HL-60 (cell line): Measurements from ENCODE around the gene TCL1B.
"Not testable (repeated sequence)": the region's sequence is repeated elsewhere in the genome, so short reads cannot be mapped to it uniquely, and the experiment has no call there.

Experiments used
- DNase-seq, 2 experiments: peaks; one replicate each; pipeline ENCODE4 v3.0.0-alpha.2; 2010 to 2020; ENCODE audit warnings: low read depth in 1 of 2, low spot score in 1 of 2
- H3K27ac ChIP-seq: fragments of 250-450 bp; sonication (Bioruptor Pico); replicated peaks from 2 replicates; pipeline ENCODE4 v1.5.1; 2020; ENCODE audit warnings: mild to moderate bottlenecking, moderate library complexity
- H3K27me3 ChIP-seq: fragments of 250-450 bp; sonication (Bioruptor Pico); 2 replicates; pipeline ENCODE4 v1.5.1; 2021; ENCODE audit warnings: mild to moderate bottlenecking, moderate library complexity; ENCODE audit not compliant: insufficient read depth, poor library complexity, severe bottlenecking
- H3K4me3 ChIP-seq: replicated peaks from 2 replicates; pipeline ENCODE4 v1.5.1; 2011; ENCODE audit warnings: mild to moderate bottlenecking, control low read depth, low read length; ENCODE audit not compliant: insufficient read depth
- GABPA ChIP-seq: IDR thresholded peaks from 2 replicates; pipeline ENCODE4 v1.6.1; 2012; ENCODE audit warnings: low read depth
- POLR2AphosphoS5 ChIP-seq: IDR thresholded peaks from 2 replicates; pipeline ENCODE4 v1.6.1; 2012; ENCODE audit warnings: low read depth
- SPI1 ChIP-seq: IDR thresholded peaks from 2 replicates; pipeline ENCODE4 v1.6.1; 2012; ENCODE audit warnings: low read depth, mild to moderate bottlenecking, borderline replicate concordance
- TF ChIP-seq, protein P1 (sequence below): IDR thresholded peaks from one replicate; pipeline ENCODE4 v1.5.1; 2011; ENCODE audit warnings: low read length, control low read depth, inconsistent platforms; ENCODE audit not compliant: insufficient read depth
- TF ChIP-seq, protein P2 (sequence below): IDR thresholded peaks from 2 replicates; pipeline ENCODE4 v1.6.1; 2012; ENCODE audit warnings: low read depth; ENCODE audit not compliant: insufficient replicate concordance

TCL1B gene

DNA sequence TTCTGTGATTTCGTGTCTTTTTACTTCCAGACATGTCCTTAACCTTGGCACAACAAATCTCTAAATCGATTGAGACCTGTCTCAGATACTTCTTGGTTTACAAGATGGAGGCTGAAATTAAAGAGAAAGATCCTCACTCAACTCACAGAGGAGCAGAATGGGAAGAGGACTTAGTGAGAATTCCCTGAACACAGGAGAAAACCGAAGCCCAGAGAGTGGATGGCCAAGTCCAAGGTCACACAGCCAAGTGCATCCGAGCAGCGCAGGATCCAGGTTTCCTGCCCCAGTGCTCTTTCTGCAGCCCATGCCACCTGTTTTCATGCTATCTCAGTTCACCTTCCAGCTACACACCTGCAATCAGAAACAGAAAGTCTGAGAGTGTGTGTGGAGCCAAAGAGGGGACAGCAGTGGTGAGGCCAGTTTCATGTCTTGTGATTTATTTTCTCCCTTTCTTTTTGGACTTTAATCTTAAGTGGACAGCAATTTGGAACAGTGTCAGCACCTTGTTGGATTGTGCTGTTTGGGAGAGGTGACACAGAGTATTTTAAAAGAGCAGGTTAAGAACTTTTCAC is 22.9 kb upstream of the TCL1B start:
- DNase-seq, result no peak
- Histone ChIP-seq H3K27me3 (peaks cover 3% of the 10 kb centered on the region), H3K4me3 (no peak overlapping the region), H3K27ac (no peak overlapping the region)
- TF ChIP-seq, protein P1, sequence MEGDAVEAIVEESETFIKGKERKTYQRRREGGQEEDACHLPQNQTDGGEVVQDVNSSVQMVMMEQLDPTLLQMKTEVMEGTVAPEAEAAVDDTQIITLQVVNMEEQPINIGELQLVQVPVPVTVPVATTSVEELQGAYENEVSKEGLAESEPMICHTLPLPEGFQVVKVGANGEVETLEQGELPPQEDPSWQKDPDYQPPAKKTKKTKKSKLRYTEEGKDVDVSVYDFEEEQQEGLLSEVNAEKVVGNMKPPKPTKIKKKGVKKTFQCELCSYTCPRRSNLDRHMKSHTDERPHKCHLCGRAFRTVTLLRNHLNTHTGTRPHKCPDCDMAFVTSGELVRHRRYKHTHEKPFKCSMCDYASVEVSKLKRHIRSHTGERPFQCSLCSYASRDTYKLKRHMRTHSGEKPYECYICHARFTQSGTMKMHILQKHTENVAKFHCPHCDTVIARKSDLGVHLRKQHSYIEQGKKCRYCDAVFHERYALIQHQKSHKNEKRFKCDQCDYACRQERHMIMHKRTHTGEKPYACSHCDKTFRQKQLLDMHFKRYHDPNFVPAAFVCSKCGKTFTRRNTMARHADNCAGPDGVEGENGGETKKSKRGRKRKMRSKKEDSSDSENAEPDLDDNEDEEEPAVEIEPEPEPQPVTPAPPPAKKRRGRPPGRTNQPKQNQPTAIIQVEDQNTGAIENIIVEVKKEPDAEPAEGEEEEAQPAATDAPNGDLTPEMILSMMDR, result no peak
- no peak for TF ChIP-seq SPI1

DNA sequence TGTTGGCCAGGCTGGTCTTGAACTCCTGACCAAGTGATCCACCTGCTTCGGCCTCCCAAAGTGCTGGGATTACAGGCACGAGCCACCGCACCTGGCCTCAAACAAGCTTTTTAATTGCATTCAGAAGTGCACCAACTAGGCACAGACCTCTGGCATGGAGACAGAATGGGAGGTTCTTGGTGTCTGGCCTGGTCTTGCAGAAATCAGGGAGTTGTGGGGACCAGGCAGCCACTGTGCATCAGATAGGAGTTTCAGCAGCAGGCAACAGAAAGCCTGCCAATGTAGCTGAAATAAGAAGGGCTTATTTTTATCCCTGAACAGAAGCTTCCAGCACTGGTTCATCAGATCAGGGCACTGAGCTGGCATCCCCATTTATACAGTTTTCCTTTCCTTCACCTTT is 22.2 kb upstream of the TCL1B start:
- DNase-seq, result no peak
- H3K27me3 ChIP-seq, result peaks cover 3% of the 10 kb centered on the region
- H3K4me3 ChIP-seq, result no peak overlapping the region
- no peak overlapping the region for H3K27ac ChIP-seq
- TF ChIP-seq, protein P2, sequence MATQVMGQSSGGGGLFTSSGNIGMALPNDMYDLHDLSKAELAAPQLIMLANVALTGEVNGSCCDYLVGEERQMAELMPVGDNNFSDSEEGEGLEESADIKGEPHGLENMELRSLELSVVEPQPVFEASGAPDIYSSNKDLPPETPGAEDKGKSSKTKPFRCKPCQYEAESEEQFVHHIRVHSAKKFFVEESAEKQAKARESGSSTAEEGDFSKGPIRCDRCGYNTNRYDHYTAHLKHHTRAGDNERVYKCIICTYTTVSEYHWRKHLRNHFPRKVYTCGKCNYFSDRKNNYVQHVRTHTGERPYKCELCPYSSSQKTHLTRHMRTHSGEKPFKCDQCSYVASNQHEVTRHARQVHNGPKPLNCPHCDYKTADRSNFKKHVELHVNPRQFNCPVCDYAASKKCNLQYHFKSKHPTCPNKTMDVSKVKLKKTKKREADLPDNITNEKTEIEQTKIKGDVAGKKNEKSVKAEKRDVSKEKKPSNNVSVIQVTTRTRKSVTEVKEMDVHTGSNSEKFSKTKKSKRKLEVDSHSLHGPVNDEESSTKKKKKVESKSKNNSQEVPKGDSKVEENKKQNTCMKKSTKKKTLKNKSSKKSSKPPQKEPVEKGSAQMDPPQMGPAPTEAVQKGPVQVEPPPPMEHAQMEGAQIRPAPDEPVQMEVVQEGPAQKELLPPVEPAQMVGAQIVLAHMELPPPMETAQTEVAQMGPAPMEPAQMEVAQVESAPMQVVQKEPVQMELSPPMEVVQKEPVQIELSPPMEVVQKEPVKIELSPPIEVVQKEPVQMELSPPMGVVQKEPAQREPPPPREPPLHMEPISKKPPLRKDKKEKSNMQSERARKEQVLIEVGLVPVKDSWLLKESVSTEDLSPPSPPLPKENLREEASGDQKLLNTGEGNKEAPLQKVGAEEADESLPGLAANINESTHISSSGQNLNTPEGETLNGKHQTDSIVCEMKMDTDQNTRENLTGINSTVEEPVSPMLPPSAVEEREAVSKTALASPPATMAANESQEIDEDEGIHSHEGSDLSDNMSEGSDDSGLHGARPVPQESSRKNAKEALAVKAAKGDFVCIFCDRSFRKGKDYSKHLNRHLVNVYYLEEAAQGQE, result no peak
- no peak for TF ChIP-seq GABPA
- TF ChIP-seq, protein P1, result no peak
- no peak for TF ChIP-seq POLR2AphosphoS5
- TF ChIP-seq SPI1, result no peak

DNA sequence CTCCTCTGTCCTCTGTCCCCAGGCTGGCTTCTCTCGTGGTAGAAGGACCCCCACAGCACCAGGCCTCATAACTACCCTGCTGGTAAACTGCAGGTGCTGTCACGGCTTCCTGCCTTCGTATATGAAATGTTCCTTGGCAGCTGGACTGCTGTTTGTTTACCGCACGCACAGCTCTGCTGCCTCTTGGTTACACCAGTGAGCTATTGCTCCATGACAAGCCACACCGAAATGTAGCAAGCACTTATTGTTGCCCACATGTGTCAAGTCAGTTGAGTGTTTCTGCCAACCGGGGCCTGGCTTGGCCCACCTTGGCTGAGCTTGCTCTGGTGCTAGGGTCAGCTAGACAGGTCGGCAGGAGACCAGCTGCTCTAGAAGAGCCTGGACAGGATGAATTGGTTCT is 21.7 kb upstream of the TCL1B start:
- Histone ChIP-seq H3K27me3 (peaks cover 3% of the 10 kb centered on the region), H3K27ac (no peak overlapping the region), H3K4me3 (no peak overlapping the region)
- TF ChIP-seq, protein P1, result no peak
- TF ChIP-seq POLR2AphosphoS5 (no peak), GABPA (no peak), SPI1 (no peak)
- TF ChIP-seq, protein P2, result no peak
- DNase-seq, result no peak

DNA sequence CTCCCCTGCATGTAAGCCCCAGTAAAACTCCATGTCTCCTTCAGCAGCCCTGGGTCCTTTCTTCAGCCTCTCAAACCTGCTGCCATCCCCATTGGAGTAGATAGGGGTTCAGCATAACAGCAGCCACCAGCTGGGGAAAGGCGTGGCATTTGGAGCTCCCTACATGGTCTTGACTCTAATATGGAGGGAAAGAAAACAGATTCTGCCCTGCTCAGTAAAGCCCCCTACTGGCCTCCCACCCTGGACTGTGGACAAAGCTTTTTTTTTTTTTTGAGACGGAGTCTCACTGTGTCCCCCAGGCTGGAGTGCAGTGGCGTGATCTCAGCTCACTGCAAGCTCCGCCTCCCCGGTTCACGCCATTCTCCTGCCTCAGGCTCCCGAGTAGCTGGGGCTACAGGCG is 20.7 kb upstream of the TCL1B start:
- H3K27me3 ChIP-seq, H3K4me3 ChIP-seq, H3K27ac ChIP-seq, DNase-seq: not testable (repeated sequence)
